Fibroblast of lung (primary cell): ENCODE data around the gene TLR1.
"Not testable (repeated sequence)": the region's sequence is repeated elsewhere in the genome, so short reads cannot be mapped to it uniquely, and the experiment has no call there.

Experiments
- EZH2 ChIP-seq: IDR thresholded peaks from 2 replicates; pipeline ENCODE4 v1.5.1; 2012; ENCODE audit warnings: low read length, control low read depth, mild to moderate bottlenecking; ENCODE audit errors: missing control alignments
- TF ChIP-seq, protein P1 (sequence below), 2 donors: IDR thresholded peaks in 1 of 2; conservative IDR thresholded peaks in 1 of 2; 1 replicate in 1 of 2; 2 replicates in 1 of 2; pipeline ENCODE4 v1.5.1; 2011 to 2012; ENCODE audit warnings: low read length in 2 of 2, control low read depth in 1 of 2, inconsistent platforms in 1 of 2, low read depth in 1 of 2, mild to moderate bottlenecking in 1 of 2

DNA sequence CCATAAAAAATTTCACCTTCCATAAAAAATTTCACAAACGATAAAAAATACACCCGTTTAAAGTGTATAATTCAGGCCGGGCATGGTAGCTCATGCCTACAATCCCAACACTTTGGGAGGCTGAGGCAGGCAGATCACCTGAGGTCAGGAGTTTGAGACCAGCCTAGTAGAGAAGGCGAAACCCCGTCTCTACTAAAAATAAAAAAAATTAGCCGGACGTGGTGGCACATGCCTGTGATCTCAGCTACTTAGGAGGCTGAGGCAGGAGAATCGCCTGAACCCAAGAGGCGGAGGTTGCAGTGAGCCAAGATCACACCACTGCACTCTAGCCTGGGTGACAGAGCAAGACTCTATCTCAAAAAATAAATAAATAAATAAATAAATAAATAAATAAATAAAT, 1.7 kb upstream of the TLR1 start:
- TF ChIP-seq EZH2 = not testable (repeated sequence)
- TF ChIP-seq, protein P1, sequence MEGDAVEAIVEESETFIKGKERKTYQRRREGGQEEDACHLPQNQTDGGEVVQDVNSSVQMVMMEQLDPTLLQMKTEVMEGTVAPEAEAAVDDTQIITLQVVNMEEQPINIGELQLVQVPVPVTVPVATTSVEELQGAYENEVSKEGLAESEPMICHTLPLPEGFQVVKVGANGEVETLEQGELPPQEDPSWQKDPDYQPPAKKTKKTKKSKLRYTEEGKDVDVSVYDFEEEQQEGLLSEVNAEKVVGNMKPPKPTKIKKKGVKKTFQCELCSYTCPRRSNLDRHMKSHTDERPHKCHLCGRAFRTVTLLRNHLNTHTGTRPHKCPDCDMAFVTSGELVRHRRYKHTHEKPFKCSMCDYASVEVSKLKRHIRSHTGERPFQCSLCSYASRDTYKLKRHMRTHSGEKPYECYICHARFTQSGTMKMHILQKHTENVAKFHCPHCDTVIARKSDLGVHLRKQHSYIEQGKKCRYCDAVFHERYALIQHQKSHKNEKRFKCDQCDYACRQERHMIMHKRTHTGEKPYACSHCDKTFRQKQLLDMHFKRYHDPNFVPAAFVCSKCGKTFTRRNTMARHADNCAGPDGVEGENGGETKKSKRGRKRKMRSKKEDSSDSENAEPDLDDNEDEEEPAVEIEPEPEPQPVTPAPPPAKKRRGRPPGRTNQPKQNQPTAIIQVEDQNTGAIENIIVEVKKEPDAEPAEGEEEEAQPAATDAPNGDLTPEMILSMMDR (conservative IDR thresholded peaks at IDR 0.05 in 1 of 2, IDR thresholded peaks at IDR 0.05 in 1 of 2; ENCODE audit: low read depth in 1 of 2, low read length in 2 of 2) = not testable (repeated sequence)
